Measurements from ENCODE around the gene NAV2. TPM values are rescaled to one million over a fixed set of nuclear protein-coding genes. Genes with fewer than 3 reads are reported as not detected.

Gene NAV2
- total RNA-seq, 1 donor: 11.2 TPM

GRCh38 chr11:19806251-19806650 is 93.6 kb downstream of the NAV2 start:
- no peak overlapping the region for H3K4me3 ChIP-seq (ENCODE audit: low read depth, low read length)
- DNase-seq (ENCODE audit: low read depth): no peak
- TF ChIP-seq CTCF (IDR thresholded peaks at IDR 0.05; ENCODE audit: insufficient read depth, low read depth, low read length): no peak

DNA sequence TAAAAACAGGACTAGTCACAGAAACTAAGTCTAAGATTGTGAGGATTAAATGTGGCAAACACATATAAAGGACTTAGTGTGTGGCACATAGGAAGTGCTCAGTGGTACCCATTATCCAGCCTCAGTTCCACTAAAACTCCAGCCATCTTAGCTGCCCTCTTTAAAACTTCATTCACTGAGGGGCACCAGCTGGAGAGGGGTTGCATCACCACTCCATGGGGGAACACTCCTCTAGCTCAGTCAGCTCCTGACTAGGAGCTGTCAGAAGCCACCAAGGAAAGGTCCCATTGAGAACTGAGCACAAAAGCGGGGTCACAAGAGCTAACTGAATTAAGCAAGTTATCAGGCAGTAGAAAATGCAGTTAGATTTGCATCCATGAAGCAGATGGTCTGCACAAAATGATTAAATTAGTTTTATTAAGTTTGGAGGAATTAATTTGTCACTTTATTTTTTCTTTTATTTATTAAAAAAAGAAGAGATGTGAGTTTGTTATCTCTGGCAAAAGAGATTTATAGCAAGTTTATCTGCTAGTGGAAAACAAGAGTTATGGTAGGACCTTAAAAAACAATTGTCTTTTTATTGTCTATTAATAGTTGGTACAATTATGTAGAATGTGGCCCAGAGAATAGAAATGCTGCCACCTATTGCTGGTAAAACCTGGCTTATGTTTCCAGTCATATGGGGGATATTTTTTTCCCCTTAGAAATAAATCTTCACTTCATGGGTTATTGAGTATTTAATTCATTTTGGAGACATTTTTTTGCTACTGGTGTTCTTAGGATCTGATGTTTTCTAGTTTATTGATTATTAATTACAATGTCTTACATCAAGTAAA is 95.7 kb downstream of the NAV2 start:
- peak; percentile 23 for TF ChIP-seq CTCF (IDR thresholded peaks at IDR 0.05; ENCODE audit: insufficient read depth, low read depth, low read length)
- no peak overlapping the region for H3K4me3 ChIP-seq (ENCODE audit: low read depth, low read length)
- DNase-seq (ENCODE audit: low read depth): no peak

- DNase-seq (ENCODE audit: low read depth): no peak
- TF ChIP-seq CTCF (IDR thresholded peaks at IDR 0.05; ENCODE audit: insufficient read depth, low read depth, low read length): no peak
- no peak overlapping the region for H3K4me3 ChIP-seq (ENCODE audit: low read depth, low read length)
Measured at GRCh38 chr11:19810852-19811251, 98.2 kb downstream of the NAV2 start.

DNA sequence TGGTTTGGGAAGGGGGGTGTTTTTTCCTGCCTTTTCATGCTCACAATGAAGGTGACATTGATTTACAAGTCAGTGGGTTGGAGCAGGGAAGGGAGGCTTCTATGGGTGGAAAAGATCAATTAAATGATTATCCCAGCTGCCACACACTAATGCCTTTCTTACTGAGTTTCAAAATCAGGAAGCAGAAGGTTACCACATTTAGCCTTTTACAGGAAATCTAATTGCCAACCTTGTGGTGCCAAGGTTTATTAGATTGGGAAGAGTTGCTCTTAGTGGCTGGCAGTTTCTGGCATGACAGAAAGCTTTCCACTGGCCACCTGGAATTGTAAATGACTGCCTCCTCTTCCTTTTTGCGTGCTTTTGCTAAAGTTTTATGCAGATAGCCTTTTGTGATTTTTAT is 98.7 kb downstream of the NAV2 start:
- DNase-seq (ENCODE audit: low read depth): no peak
- no peak overlapping the region for H3K4me3 ChIP-seq (ENCODE audit: low read depth, low read length)
- TF ChIP-seq CTCF (IDR thresholded peaks at IDR 0.05; ENCODE audit: insufficient read depth, low read depth, low read length): no peak

DNA sequence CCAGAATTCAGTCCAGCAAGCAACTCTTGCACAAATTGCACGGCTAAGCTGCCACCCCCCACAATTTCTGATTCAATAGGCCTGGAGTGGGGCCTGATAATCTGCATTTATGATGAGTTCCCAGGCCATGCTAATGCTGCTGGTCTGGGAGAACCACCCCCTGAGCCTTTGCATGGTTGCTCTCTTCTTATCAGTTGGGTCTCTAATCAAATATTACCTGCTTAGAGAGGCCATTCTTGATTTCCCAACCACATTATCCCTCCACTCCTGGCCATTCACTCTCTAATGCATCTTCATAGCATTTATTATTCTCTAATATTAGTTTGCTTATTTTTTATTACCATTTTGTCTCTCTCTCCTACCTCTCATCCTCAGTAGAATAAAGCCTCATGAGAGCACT is 99.5 kb downstream of the NAV2 start:
- DNase-seq (ENCODE audit: low read depth): no peak
- H3K4me3 ChIP-seq (ENCODE audit: low read depth, low read length): no peak overlapping the region
- no peak for TF ChIP-seq CTCF (IDR thresholded peaks at IDR 0.05; ENCODE audit: insufficient read depth, low read depth, low read length)

- TF ChIP-seq CTCF (IDR thresholded peaks at IDR 0.05; ENCODE audit: insufficient read depth, low read depth, low read length): no peak
- no peak overlapping the region for H3K4me3 ChIP-seq (ENCODE audit: low read depth, low read length)
- DNase-seq (ENCODE audit: low read depth): no peak
Measured at GRCh38 chr11:19812710-19813109, 100.1 kb downstream of the NAV2 start.

Data from fibroblast of villous mesenchyme (primary cell).